DOHH2 (cell line): ENCODE measurements around the gene SCAMP3.

Experiments
- H3F3A ChIP-seq: fragments of 200-600 bp; sonication (generic), shearing (Covaris generic); 2 replicates; pipeline ENCODE4 v1.6.0; 2016; ENCODE audit warnings: antibody characterized with exemption, mild to moderate bottlenecking; ENCODE audit not compliant: control insufficient read depth, insufficient read depth
- H3K27ac ChIP-seq: fragments of 200-600 bp; sonication (generic); 2 replicates; pipeline ENCODE4 v1.5.1; 2014; ENCODE audit warnings: low read depth, mild to moderate bottlenecking, low read length, moderate library complexity
- H3K27me3 ChIP-seq: fragments of 200-600 bp; sonication (generic); 2 replicates; pipeline ENCODE4 v1.6.1; 2014; ENCODE audit warnings: mild to moderate bottlenecking, low read length, mixed read lengths; ENCODE audit not compliant: control insufficient read depth
- H3K36me3 ChIP-seq: fragments of 200-600 bp; sonication (generic); 2 replicates; pipeline ENCODE4 v1.6.1; 2014; ENCODE audit warnings: mild to moderate bottlenecking, low read length, moderate library complexity, mixed read lengths; ENCODE audit not compliant: control insufficient read depth
- H3K4me1 ChIP-seq: fragments of 200-600 bp; sonication (generic); 2 replicates; pipeline ENCODE4 v1.6.1; 2014; ENCODE audit warnings: mild to moderate bottlenecking, low read length, mixed read lengths; ENCODE audit not compliant: control insufficient read depth
- H3K4me2 ChIP-seq: fragments of 200-600 bp; sonication (generic); 2 replicates; pipeline ENCODE4 v1.6.0; 2014; ENCODE audit warnings: mild to moderate bottlenecking, low read length, moderate library complexity
- H3K4me3 ChIP-seq: fragments of 200-600 bp; sonication (generic); 2 replicates; pipeline ENCODE4 v1.5.1; 2014; ENCODE audit warnings: mild to moderate bottlenecking, low read length, mixed read lengths
- H3K79me2 ChIP-seq: fragments of 200-600 bp; sonication (generic); 2 replicates; pipeline ENCODE4 v1.6.1; 2014; ENCODE audit warnings: mild to moderate bottlenecking, low read length, mixed read lengths; ENCODE audit not compliant: control insufficient read depth
- H3K9me2 ChIP-seq: fragments of 200-600 bp; sonication (generic); replicated peaks from 2 replicates; pipeline ENCODE4 v1.6.1; 2014; ENCODE audit warnings: mild to moderate bottlenecking, low read length, mixed read lengths; ENCODE audit not compliant: control insufficient read depth
- H3K9me3 ChIP-seq: fragments of 200-600 bp; sonication (generic); 2 replicates; pipeline ENCODE4 v1.6.1; 2014; ENCODE audit warnings: antibody characterized with exemption, low read length, mixed read lengths; ENCODE audit not compliant: control insufficient read depth, insufficient read depth
- H4K20me1 ChIP-seq: fragments of 200-600 bp; sonication (generic); 2 replicates; pipeline ENCODE4 v1.6.0; 2014; ENCODE audit warnings: low read depth, mild to moderate bottlenecking, antibody characterized with exemption, low read length, moderate library complexity; ENCODE audit not compliant: control insufficient read depth, insufficient read depth
- CTCF ChIP-seq: fragments of 200-600 bp; sonication (generic); IDR thresholded peaks from one replicate; pipeline ENCODE4 v1.5.1; 2014; ENCODE audit warnings: antibody characterized with exemption, mild to moderate bottlenecking, low read depth, low read length; ENCODE audit not compliant: poor library complexity, severe bottlenecking
- EZH2phosphoT487 ChIP-seq: fragments of 200-600 bp; sonication (generic); IDR thresholded peaks from 2 replicates; pipeline ENCODE4 v1.6.1; 2017; ENCODE audit warnings: borderline replicate concordance, mild to moderate bottlenecking, antibody characterized with exemption, low read length, moderate library complexity, mixed read lengths

Gene SCAMP3

GRCh38 chr1:155287987-155288543 is 25.9 kb upstream of the SCAMP3 start:
- Histone ChIP-seq H3K4me3 (no peak overlapping the region), H3K36me3 (peaks cover 29% of the 10 kb centered on the region), H3K27me3 (no peaks in the 10 kb centered on the region)

GRCh38 chr1:155286544-155286943 is 24.4 kb upstream of the SCAMP3 start:
- Histone ChIP-seq H3K27ac (no peak overlapping the region), H3K9me3 (no peaks in the 10 kb centered on the region), H3K4me1 (no peaks in the 10 kb centered on the region), H3K4me3 (no peak overlapping the region), H3K4me2 (no peak overlapping the region), H3F3A (no peaks in the 10 kb centered on the region), H4K20me1 (no peaks in the 10 kb centered on the region), H3K27me3 (no peaks in the 10 kb centered on the region), H3K79me2 (no peaks in the 10 kb centered on the region; the same call in 1 of the 2 replicates), H3K36me3 (peaks cover 37% of the 10 kb centered on the region), H3K9me2 (no peaks in the 10 kb centered on the region)
- no peak for TF ChIP-seq CTCF
- TF ChIP-seq EZH2phosphoT487: no peak

More at GRCh38 chr1:155287987-155288543, 25.9 kb upstream of the SCAMP3 start:
- TF ChIP-seq EZH2phosphoT487 (no peak), CTCF (no peak)
- H3K27ac ChIP-seq: no peak overlapping the region
- H3K4me1 ChIP-seq: no peaks in the 10 kb centered on the region
- H4K20me1 ChIP-seq: no peaks in the 10 kb centered on the region
- H3F3A ChIP-seq: no peaks in the 10 kb centered on the region
- H3K4me2 ChIP-seq: no peak overlapping the region
- no peaks in the 10 kb centered on the region for H3K9me2 ChIP-seq
- no peaks in the 10 kb centered on the region for H3K79me2 ChIP-seq
- H3K9me3 ChIP-seq: no peaks in the 10 kb centered on the region

GRCh38 chr1:155285631-155286044 is 23.5 kb upstream of the SCAMP3 start:
- no peaks in the 10 kb centered on the region for H3K9me3 ChIP-seq
- H4K20me1 ChIP-seq: no peaks in the 10 kb centered on the region
- H3K27ac ChIP-seq: no peak overlapping the region
- TF ChIP-seq EZH2phosphoT487: no peak
- TF ChIP-seq CTCF: no peak
- H3K36me3 ChIP-seq: peaks cover 37% of the 10 kb centered on the region
- no peaks in the 10 kb centered on the region for H3K27me3 ChIP-seq
- H3F3A ChIP-seq: no peaks in the 10 kb centered on the region
- no peak overlapping the region for H3K4me3 ChIP-seq
- no peak overlapping the region for H3K4me2 ChIP-seq
- no peaks in the 10 kb centered on the region for H3K9me2 ChIP-seq
- no peaks in the 10 kb centered on the region; the same call in 1 of the 2 replicates for H3K79me2 ChIP-seq
- H3K4me1 ChIP-seq: no peaks in the 10 kb centered on the region
